ENCODE data around the gene CRYBA4.

CRYBA4 gene

DNA sequence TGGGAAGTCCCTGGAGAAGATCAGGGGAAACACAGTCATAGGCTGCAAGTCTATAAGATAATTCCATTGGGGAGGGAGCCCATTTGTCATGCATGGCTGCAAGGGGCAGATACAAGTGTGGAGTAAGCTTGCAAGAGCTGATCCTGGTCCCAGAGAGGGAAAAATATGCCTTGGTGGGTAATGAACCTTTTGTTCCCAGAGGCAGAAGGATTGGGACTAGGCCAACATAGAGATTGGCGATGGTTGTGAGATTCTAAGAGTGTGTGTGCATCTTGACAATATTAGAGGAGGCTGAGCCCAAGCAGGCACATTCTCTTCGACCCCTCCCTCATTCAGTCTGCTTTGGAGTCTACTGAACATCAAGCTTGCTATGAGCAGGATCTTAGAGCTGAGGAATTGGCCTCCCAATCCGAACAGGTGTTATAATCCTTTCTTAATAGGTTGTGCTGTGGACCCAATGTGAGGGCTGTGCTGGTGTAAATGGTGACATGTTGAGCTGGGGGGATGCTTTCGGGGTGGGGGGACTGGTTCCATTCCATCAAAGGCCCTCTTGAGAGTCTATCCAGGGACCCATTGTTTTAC lies 54.0 kb downstream of the CRYBA4 start:
- H3K4me2 ChIP-seq = peak overlapping the region; percentile 95 to 100 (median 99)
- peak overlapping the region in 7 of 11 experiments; percentile 93 to 96 (median 95); a peak in 10 of 22 replicates for H3K27ac ChIP-seq
- peak overlapping the region in 8 of 10 experiments; percentile 71 to 90 (median 84); a peak in 8 of 20 replicates for H3K4me3 ChIP-seq
- H4K20me1 ChIP-seq = peaks cover 13 to 33% (median 30%) of the 10 kb centered on the region in 11 experiments; a peak in 16 of 22 replicates
- no peaks in the 10 kb centered on the region for H3K9me3 ChIP-seq (replicated peaks in 1 of 11)
- H3K27me3 ChIP-seq = no peaks in the 10 kb centered on the region
- peak overlapping the region in 4 of 11 experiments; percentile 3 to 93 (median 52); a peak in 5 of 22 replicates for H3K9ac ChIP-seq
- H3K4me1 ChIP-seq = peaks cover 46 to 78% (median 65%) of the 10 kb centered on the region in 10 experiments
- TF ChIP-seq Cebpa-rat (IDR thresholded peaks at IDR 0.05) = no peak
- peaks cover 11 to 27% (median 13%) of the 10 kb centered on the region in 11 experiments for H3K36me3 ChIP-seq

- peaks cover 13 to 47% (median 32%) of the 10 kb centered on the region in 11 experiments; a peak in 16 of 22 replicates for H4K20me1 ChIP-seq
Measured at GRCh38 chr22:26677217-26677616, 55.5 kb downstream of the CRYBA4 start.

GRCh38 chr22:26679003-26679629 lies 57.4 kb downstream of the CRYBA4 start:
- Histone ChIP-seq H3K9ac (no peak overlapping the region), H3K4me2 (no peak overlapping the region; a peak in 3 of 22 replicates), H3K36me3 (peaks cover 28 to 61% (median 41%) of the 10 kb centered on the region in 11 experiments), H3K9me3 (replicated peaks in 1 of 11) (peaks cover 0 to 8% (median 0%) of the 10 kb centered on the region in 11 experiments; a peak in 3 of 22 replicates), H4K20me1 (peaks cover 13 to 62% (median 37%) of the 10 kb centered on the region in 11 experiments; a peak in 16 of 22 replicates), H3K27ac (no peak overlapping the region), H3K4me1 (peaks cover 24 to 50% (median 41%) of the 10 kb centered on the region in 10 experiments), H3K27me3 (no peaks in the 10 kb centered on the region), H3K4me3 (no peak overlapping the region)
- TF ChIP-seq Cebpa-rat (IDR thresholded peaks at IDR 0.05) = no peak

More at GRCh38 chr22:26677217-26677616, 55.5 kb downstream of the CRYBA4 start:
- Histone ChIP-seq H3K36me3 (peaks cover 25 to 42% (median 27%) of the 10 kb centered on the region in 11 experiments), H3K4me1 (peaks cover 31 to 64% (median 51%) of the 10 kb centered on the region in 10 experiments), H3K4me2 (peak overlapping the region in 5 of 11 experiments; percentile 4 to 32 (median 21); a peak in 4 of 22 replicates), H3K9me3 (replicated peaks in 1 of 11) (peaks cover 0 to 8% (median 0%) of the 10 kb centered on the region in 11 experiments; a peak in 3 of 22 replicates), H3K9ac (no peak overlapping the region), H3K27ac (no peak overlapping the region), H3K4me3 (no peak overlapping the region), H3K27me3 (no peaks in the 10 kb centered on the region)
- TF ChIP-seq Cebpa-rat (IDR thresholded peaks at IDR 0.05) = no peak

Measured in BLaER1 treated with 17β-estradiol and CSF1 and Interleukin-3, amounts not matched to agents 10 nM and 100 nM (cell line).